HL-60 (cell line): ENCODE results near the gene ATP11B.

Experiments used
- DNase-seq, 2 experiments: peaks; one replicate each; pipeline ENCODE4 v3.0.0-alpha.2; 2010 to 2020; ENCODE audit warnings: low read depth in 1 of 2, low spot score in 1 of 2
- H3K27ac ChIP-seq: fragments of 250-450 bp; sonication (Bioruptor Pico); replicated peaks from 2 replicates; pipeline ENCODE4 v1.5.1; 2020; ENCODE audit warnings: mild to moderate bottlenecking, moderate library complexity
- H3K27me3 ChIP-seq: fragments of 250-450 bp; sonication (Bioruptor Pico); 2 replicates; pipeline ENCODE4 v1.5.1; 2021; ENCODE audit warnings: mild to moderate bottlenecking, moderate library complexity; ENCODE audit not compliant: insufficient read depth, poor library complexity, severe bottlenecking
- H3K4me3 ChIP-seq: replicated peaks from 2 replicates; pipeline ENCODE4 v1.5.1; 2011; ENCODE audit warnings: mild to moderate bottlenecking, control low read depth, low read length; ENCODE audit not compliant: insufficient read depth
- CTCF ChIP-seq: IDR thresholded peaks from one replicate; pipeline ENCODE4 v1.5.1; 2011; ENCODE audit warnings: low read length, control low read depth, inconsistent platforms; ENCODE audit not compliant: insufficient read depth
- GABPA ChIP-seq: IDR thresholded peaks from 2 replicates; pipeline ENCODE4 v1.6.1; 2012; ENCODE audit warnings: low read depth
- POLR2AphosphoS5 ChIP-seq: IDR thresholded peaks from 2 replicates; pipeline ENCODE4 v1.6.1; 2012; ENCODE audit warnings: low read depth
- REST ChIP-seq: IDR thresholded peaks from 2 replicates; pipeline ENCODE4 v1.6.1; 2012; ENCODE audit warnings: low read depth; ENCODE audit not compliant: insufficient replicate concordance
- SPI1 ChIP-seq: IDR thresholded peaks from 2 replicates; pipeline ENCODE4 v1.6.1; 2012; ENCODE audit warnings: low read depth, mild to moderate bottlenecking, borderline replicate concordance

ATP11B gene

GRCh38 chr3:182803596-182803995, 10.3 kb downstream of the ATP11B start:
- no peak for DNase-seq
- Histone ChIP-seq H3K27ac (peak overlapping the region; percentile 71; the same call in 1 of the 2 replicates), H3K4me3 (no peak overlapping the region), H3K27me3 (no peaks in the 10 kb centered on the region)
- TF ChIP-seq GABPA (no peak), SPI1 (no peak), REST (no peak), CTCF (no peak), POLR2AphosphoS5 (no peak)

- no peak for DNase-seq
- no peak for TF ChIP-seq POLR2AphosphoS5
- no peaks in the 10 kb centered on the region for H3K27me3 ChIP-seq
- no peak overlapping the region for H3K27ac ChIP-seq
- no peak overlapping the region for H3K4me3 ChIP-seq
Observed at GRCh38 chr3:182807061-182807460, 13.8 kb downstream of the ATP11B start.

- no peak for TF ChIP-seq SPI1
- Histone ChIP-seq H3K27me3 (no peaks in the 10 kb centered on the region), H3K27ac (no peak overlapping the region), H3K4me3 (no peak overlapping the region)
- no peak for DNase-seq
Observed at GRCh38 chr3:182808041-182808770, 14.9 kb downstream of the ATP11B start.

GRCh38 chr3:182809531-182809930, 16.2 kb downstream of the ATP11B start:
- H3K27ac ChIP-seq = no peak overlapping the region
- no peak for DNase-seq
- TF ChIP-seq SPI1 (no peak), CTCF (no peak), GABPA (no peak), REST (no peak), POLR2AphosphoS5 (no peak)
- no peaks in the 10 kb centered on the region for H3K27me3 ChIP-seq
- H3K4me3 ChIP-seq = no peak overlapping the region
